T-cell (primary cell): ENCODE results near the gene GOLIM4. TPM values are rescaled to one million over a fixed set of nuclear protein-coding genes. Genes with fewer than 3 reads are reported as not detected.

ENCODE experiments used
- ATAC-seq, 4 experiments: fragments of 200-7000 bp in 3 of 4; fragments of 150-1000 bp in 1 of 4; cut with Tn5 transposase; replicated peaks in 1 of 4; 1 replicate in 3 of 4; 2 replicates in 1 of 4; pipeline ENCODE4 v1.10.0; 2021; ENCODE audit warnings: moderate library complexity in 3 of 4, mild to moderate bottlenecking in 2 of 4, moderate number of reproducible peaks in 1 of 4
- CTCF ChIA-PET, 2 donors: fragments of 300-600 bp; sonication (Branson Sonifier 250); formaldehyde crosslinking; loops; one replicate each; lab custom pipeline; 2022; ENCODE audit warnings: antibody characterized with exemption in 2 of 2; lab: Charles Lee
- POLR2A ChIA-PET, 2 donors: fragments of 300-600 bp; sonication (Branson Sonifier 250); formaldehyde crosslinking; loops; one replicate each; lab custom pipeline; 2022; ENCODE audit warnings: antibody characterized with exemption in 2 of 2; lab: Charles Lee
- DNase-seq, 35 experiments: peaks; one replicate each; pipeline versions ENCODE4 v3.0.0 to v3.0.0-alpha.2; 2013 to 2023
- H3K27ac ChIP-seq: one replicate; pipeline ENCODE4 v1.5.1; 2013; ENCODE audit warnings: low read length
- H3K27me3 ChIP-seq, 2 experiments: replicated peaks in 1 of 2; 1 replicate in 1 of 2; 2 replicates in 1 of 2; pipeline versions ENCODE4 v1.6.1 to v1.7.0; 2013; ENCODE audit warnings: low read length in 1 of 2, mixed read lengths in 1 of 2; ENCODE audit not compliant: control insufficient read depth in 2 of 2, insufficient read depth in 2 of 2; ENCODE audit errors: extremely low read depth in 1 of 2
- H3K36me3 ChIP-seq, 2 donors: 1 replicate in 1 of 2; 2 replicates in 1 of 2; pipeline versions ENCODE4 v1.6.1 to v1.7.0; 2013; ENCODE audit warnings: low read length in 1 of 2; ENCODE audit not compliant: control insufficient read depth in 2 of 2, insufficient read depth in 1 of 2; ENCODE audit errors: extremely low read depth in 1 of 2
- H3K4me1 ChIP-seq, 2 experiments: 1 replicate in 1 of 2; 2 replicates in 1 of 2; pipeline versions ENCODE4 v1.6.1 to v1.7.0; 2013; ENCODE audit warnings: low read length in 2 of 2, mixed read lengths in 1 of 2; ENCODE audit not compliant: insufficient read depth in 2 of 2, control insufficient read depth in 1 of 2; ENCODE audit errors: extremely low read depth in 1 of 2
- H3K4me3 ChIP-seq, 2 donors: 1 replicate in 1 of 2; 2 replicates in 1 of 2; pipeline versions ENCODE4 v1.5.1 to v1.7.0; 2013; ENCODE audit warnings: mild to moderate bottlenecking in 2 of 2, low read length in 1 of 2, moderate library complexity in 1 of 2; ENCODE audit not compliant: control insufficient read depth in 1 of 2; ENCODE audit errors: extremely low read depth in 1 of 2
- H3K9me3 ChIP-seq: 2 replicates; pipeline ENCODE4 v1.7.0; 2013
- H3K27ac Mint-ChIP-seq, 2 donors: one replicate each; pipeline ENCODE4 v1.8.0; 2020 to 2021; ENCODE audit warnings: mild to moderate bottlenecking in 2 of 2, mixed read lengths in 2 of 2
- H3K27me3 Mint-ChIP-seq, 2 donors: one replicate each; pipeline ENCODE4 v1.8.0; 2021 to 2022; ENCODE audit warnings: mixed read lengths in 2 of 2
- H3K36me3 Mint-ChIP-seq: one replicate; pipeline ENCODE4 v1.8.0; 2021; ENCODE audit warnings: mixed read lengths
- H3K4me1 Mint-ChIP-seq, 3 donors: one replicate each; pipeline ENCODE4 v1.8.0; 2020 to 2022; ENCODE audit warnings: mixed read lengths in 3 of 3, mild to moderate bottlenecking in 1 of 3
- H3K4me3 Mint-ChIP-seq, 3 donors: one replicate each; pipeline ENCODE4 v1.8.0; 2020 to 2022; ENCODE audit warnings: mild to moderate bottlenecking in 3 of 3, mixed read lengths in 3 of 3, moderate library complexity in 3 of 3
- H3K9me3 Mint-ChIP-seq, 3 donors: one replicate each; pipeline ENCODE4 v1.8.0; 2020 to 2022; ENCODE audit warnings: mixed read lengths in 3 of 3
- WGBS: methylation state at CpG from one replicate; pipeline ENCODE4 v1.1.5; 2013; ENCODE audit warnings: missing lambda C conversion rate; ENCODE audit not compliant: insufficient coverage; 5-methylcytosine and 5-hydroxymethylcytosine counted together
- total RNA-seq, 35 experiments: library from RNA in 6 of 35; stranded (reverse) in 6 of 35; fragments of 120-200 nt in 1 of 35; gene quantifications; one replicate each; pipeline versions ENCODE4 v1.2.1 to v1.2.4 and lab custom pipeline; 2013 to 2026

The GOLIM4 gene
- total RNA-seq, 5 donors from 2014 or later (not counting 1 experiment from before 2014, with no cell fraction given): 0.49 to 1.5 (median 0.96) TPM

- H3K4me1 Mint-ChIP-seq: no peaks in the 10 kb centered on the region
- ATAC-seq: no peak
- no peaks in the 10 kb centered on the region for H3K9me3 ChIP-seq
- H3K27me3 Mint-ChIP-seq: no peaks in the 10 kb centered on the region
- H3K36me3 Mint-ChIP-seq: no peaks in the 10 kb centered on the region
- no peak overlapping the region for H3K27ac Mint-ChIP-seq
- no peak overlapping the region for H3K4me3 ChIP-seq
- no peaks in the 10 kb centered on the region for H3K9me3 Mint-ChIP-seq
- H3K36me3 ChIP-seq: no peaks in the 10 kb centered on the region
- no CpG with 5 or more reads among the region's 1 CpG for WGBS
- POLR2A ChIA-PET: no interaction called here
- CTCF ChIA-PET: no interaction called here
- H3K27me3 ChIP-seq: peaks cover 0 to 3% of the 10 kb centered on the region in 2 experiments
- H3K4me1 ChIP-seq: no peaks in the 10 kb centered on the region
- H3K4me3 Mint-ChIP-seq: no peak overlapping the region
- no peak for DNase-seq
- no peak overlapping the region for H3K27ac ChIP-seq
Observed at GRCh38 chr3:167969548-167969947, 126.2 kb downstream of the GOLIM4 start.

DNA sequence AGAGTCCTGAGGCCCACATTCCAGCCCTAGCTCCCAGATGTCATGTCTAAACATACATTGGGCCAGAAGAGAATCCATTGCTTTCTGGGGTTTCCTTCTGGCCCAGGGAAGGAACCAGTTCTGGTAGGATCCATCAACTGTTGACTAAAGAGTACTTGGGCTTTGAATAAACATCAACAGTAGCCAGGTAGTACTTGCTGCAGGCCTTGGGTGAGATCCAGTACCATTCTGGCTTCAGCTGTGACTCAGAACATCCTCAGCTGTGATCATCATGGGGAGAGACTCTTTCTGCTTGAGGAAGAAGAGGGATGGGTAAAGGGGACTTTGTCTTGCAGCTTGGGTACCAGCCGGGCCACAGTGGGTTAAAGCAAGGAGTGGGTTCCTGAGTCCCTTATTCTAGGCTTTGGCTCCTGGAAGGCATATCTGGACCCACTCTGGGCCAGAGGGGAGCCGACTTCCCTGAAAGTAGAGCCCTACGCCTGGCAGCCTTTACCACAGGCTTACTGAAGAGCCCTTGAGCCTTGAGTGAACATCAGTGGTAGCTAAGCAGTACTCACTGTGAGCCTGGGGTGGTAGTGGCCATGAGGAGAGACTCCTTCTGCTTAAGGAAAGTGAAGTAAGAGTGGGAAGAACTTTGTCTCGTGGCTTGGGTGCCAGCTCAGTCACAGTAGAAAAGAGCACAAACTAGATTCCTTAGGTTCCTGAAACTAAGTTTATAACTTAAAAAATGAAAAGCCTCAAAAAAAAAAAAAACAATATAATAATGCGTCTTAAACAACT is 128.3 kb downstream of the GOLIM4 start:
- Histone ChIP-seq H3K36me3 (no peaks in the 10 kb centered on the region), H3K27ac (no peak overlapping the region), H3K9me3 (no peaks in the 10 kb centered on the region), H3K4me1 (no peaks in the 10 kb centered on the region), H3K27me3 (peaks cover 0 to 3% of the 10 kb centered on the region in 2 experiments), H3K4me3 (no peak overlapping the region)
- no peak overlapping the region for H3K27ac Mint-ChIP-seq
- no peaks in the 10 kb centered on the region for H3K27me3 Mint-ChIP-seq
- no peaks in the 10 kb centered on the region for H3K36me3 Mint-ChIP-seq
- H3K9me3 Mint-ChIP-seq: no peaks in the 10 kb centered on the region
- POLR2A ChIA-PET: no interaction called here
- no peak overlapping the region for H3K4me3 Mint-ChIP-seq
- CTCF ChIA-PET: no interaction called here
- no peak for ATAC-seq
- WGBS: 90% methylated on average over 3 of the region's 5 CpGs
- DNase-seq: no peak
- H3K4me1 Mint-ChIP-seq: no peaks in the 10 kb centered on the region
